Activated CD4-positive, alpha-beta T cell treated with anti-CD3 and anti-CD28 coated beads, Interleukin-2, amount 10 ng/mL, durations not matched to agents 7 days and 5 days (primary cell): Measurements from ENCODE around the gene MRPL49. TPM values are rescaled to one million over a fixed set of nuclear protein-coding genes. Genes with fewer than 3 reads are reported as not detected.
A peak's percentile ranks its signal among the peaks of the same experiment; 100 is the strongest.
"Not testable (repeated sequence)": the region's sequence is repeated elsewhere in the genome, so short reads cannot be mapped to it uniquely, and the experiment has no call there.

Source experiments
- CTCF ChIA-PET: fragments of 350-600 bp; sonication (Branson Sonifier 250); formaldehyde crosslinking; loops from one replicate; lab custom pipeline; 2021; ENCODE audit warnings: antibody characterized with exemption; lab: Charles Lee
- POLR2A ChIA-PET: fragments of 350-600 bp; sonication (Branson Sonifier 250); formaldehyde crosslinking; loops from one replicate; lab custom pipeline; 2021; ENCODE audit warnings: antibody characterized with exemption; lab: Charles Lee
- DNase-seq: peaks from one replicate; pipeline ENCODE4 v3.0.0-alpha.2; 2020
- H3K27ac Mint-ChIP-seq: one replicate; pipeline ENCODE4 v1.8.0; 2021; ENCODE audit warnings: mild to moderate bottlenecking, moderate library complexity, mixed read lengths
- H3K27me3 Mint-ChIP-seq: one replicate; pipeline ENCODE4 v1.8.0; 2021; ENCODE audit warnings: mixed read lengths
- H3K36me3 Mint-ChIP-seq: one replicate; pipeline ENCODE4 v1.8.0; 2021; ENCODE audit warnings: low read depth, mixed read lengths
- H3K4me1 Mint-ChIP-seq: one replicate; pipeline ENCODE4 v1.8.0; 2021; ENCODE audit warnings: mixed read lengths
- H3K4me3 Mint-ChIP-seq: one replicate; pipeline ENCODE4 v1.8.0; 2021; ENCODE audit warnings: mild to moderate bottlenecking, moderate library complexity, mixed read lengths
- H3K9me3 Mint-ChIP-seq: one replicate; pipeline ENCODE4 v1.8.0; 2021; ENCODE audit warnings: mixed read lengths
- total RNA-seq, 2 experiments: library from RNA; stranded (reverse); gene quantifications; one replicate each; pipeline ENCODE4 v1.2.3, GENCODE V29; 2021

Gene MRPL49
- total RNA-seq, 2 experiments from 2014 or later: 49.5 to 55.4 TPM

DNA sequence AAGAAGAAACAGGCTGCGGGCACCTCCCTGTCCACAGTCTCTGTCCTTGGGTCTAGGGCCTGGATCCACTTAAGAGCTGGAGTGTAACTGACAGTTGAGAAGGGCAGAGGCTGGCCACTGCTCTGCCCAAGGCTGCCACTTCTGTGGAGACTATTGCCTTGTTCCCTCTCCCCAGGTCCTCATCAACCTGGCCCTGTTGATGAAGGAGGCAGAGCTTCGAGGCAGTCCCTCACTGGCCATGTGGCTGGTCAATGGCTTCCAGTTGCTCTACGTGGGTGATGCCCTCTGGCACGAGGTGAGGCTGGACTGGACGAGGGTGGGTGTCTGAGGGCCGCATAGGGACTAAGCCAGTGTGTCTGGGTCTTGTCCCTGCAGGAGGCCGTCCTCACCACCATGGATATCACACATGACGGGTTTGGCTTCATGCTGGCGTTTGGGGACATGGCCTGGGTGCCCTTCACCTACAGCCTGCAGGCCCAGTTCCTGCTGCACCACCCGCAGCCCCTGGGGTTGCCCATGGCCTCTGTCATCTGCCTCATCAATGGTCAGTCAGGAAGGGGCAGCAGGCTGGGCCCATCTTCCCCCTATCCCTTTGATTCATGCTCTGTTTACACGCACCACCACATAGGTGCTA lies 7.5 kb upstream of the MRPL49 start:
- ChIA-PET POLR2A (no interaction called here), CTCF (interaction anchor here (0.5 to 7.1 kb wide), 3 partner anchors 18 to 100 kb away, joined by 3 to 85 read pairs (median 3); partner anchors contain the start of gene VPS51)
- Mint-ChIP-seq H3K36me3 (peaks cover 15% of the 10 kb centered on the region), H3K4me1 (peaks cover 63% of the 10 kb centered on the region), H3K4me3 (no peak overlapping the region), H3K9me3 (no peaks in the 10 kb centered on the region), H3K27me3 (no peaks in the 10 kb centered on the region), H3K27ac (no peak overlapping the region)
- no peak for DNase-seq

DNA sequence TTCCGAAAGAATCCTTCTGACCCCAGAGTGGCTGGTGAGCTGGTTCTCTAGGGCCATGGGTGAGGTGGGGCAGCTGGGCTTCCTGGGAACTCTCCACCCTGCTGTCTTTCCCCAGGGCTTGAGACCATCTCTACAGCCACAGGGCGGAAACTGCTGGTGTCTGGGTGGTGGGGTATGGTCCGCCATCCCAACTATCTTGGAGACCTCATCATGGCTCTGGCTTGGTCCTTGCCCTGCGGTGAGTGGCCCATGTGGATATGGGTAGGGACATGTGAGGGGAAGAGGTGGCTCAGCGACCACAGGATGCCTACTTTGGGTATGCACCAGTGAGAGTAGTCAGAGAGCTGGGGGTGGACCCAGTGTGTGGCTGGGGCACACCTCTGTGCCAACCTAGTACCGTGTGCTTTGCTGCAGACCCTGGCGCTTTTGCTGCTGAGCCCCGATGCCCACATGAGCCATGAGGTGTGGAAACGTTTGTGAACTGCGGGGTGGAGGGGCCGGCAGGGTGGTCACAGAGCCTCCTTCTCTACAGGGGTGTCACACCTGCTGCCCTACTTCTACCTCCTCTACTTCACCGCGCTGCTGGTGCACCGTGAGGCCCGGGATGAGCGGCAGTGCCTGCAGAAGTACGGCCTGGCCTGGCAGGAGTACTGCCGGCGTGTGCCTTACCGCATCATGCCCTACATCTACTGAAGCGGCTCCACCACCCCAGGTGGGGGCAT lies 6.6 kb upstream of the MRPL49 start:
- peak overlapping the region; percentile 96 for H3K27ac Mint-ChIP-seq
- peak overlapping the region; percentile 87 for H3K4me3 Mint-ChIP-seq
- ChIA-PET CTCF (interaction anchor here (0.5 to 0.9 kb wide), 4 partner anchors 24 to 269 kb away, joined by 3 to 6 read pairs (median 4); partner anchors contain the start of gene ARL2), POLR2A (no interaction called here)
- DNase-seq: no peak
- H3K4me1 Mint-ChIP-seq: peaks cover 66% of the 10 kb centered on the region
- no peaks in the 10 kb centered on the region for H3K27me3 Mint-ChIP-seq
- peaks cover 23% of the 10 kb centered on the region for H3K36me3 Mint-ChIP-seq
- no peaks in the 10 kb centered on the region for H3K9me3 Mint-ChIP-seq

DNA sequence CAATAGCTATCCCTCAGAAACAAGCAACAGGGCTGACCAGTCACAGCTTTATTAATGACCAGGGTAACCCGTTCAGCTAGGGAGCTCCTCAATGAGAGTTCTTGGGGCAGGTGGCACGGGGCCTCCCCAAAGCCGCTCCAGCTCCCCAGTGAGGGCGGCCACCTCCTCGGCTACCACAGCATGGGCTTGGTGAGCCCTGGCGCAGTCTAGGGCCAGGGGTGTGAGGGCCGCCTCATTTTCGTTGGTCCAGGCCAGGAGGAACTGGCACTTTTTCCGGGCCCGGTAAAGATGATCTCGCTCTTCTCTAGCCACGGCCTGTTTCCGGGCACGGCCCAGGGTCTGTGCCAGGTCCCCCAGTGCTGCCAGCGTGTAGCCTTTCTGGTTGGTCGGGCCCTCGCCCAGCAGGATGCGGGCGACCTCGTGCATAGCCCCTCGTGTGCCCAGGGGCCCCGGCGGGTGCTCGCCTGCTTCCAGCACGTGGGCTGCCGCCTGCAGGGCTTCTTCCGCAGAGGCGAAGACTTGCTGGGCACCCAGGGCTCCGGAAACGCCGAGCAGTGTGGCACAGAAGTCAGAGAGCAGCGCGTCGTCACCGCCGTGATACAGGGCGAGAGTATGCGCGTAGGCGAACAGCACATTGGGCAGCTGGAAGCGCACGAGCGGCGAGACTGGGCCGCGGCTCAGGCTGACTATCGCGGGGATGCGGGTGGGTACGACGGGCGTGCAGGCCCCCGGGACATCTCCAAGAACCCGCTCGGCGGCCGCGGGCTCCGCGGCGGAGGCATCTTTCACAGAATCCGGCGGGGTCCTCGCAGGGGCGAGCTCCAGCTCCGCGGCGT lies 5.5 kb upstream of the MRPL49 start:
- Mint-ChIP-seq H3K9me3 (no peaks in the 10 kb centered on the region), H3K4me1 (peaks cover 65% of the 10 kb centered on the region), H3K27ac (peak overlapping the region; percentile 96), H3K27me3 (no peaks in the 10 kb centered on the region), H3K36me3 (peaks cover 32% of the 10 kb centered on the region), H3K4me3 (peak overlapping the region; percentile 87)
- DNase-seq: peak; percentile 71
- CTCF ChIA-PET: interaction anchor here (0.5 to 2.5 kb wide), 23 partner anchors 8 to 428 kb away, joined by 3 to 12 read pairs (median 4); partner anchors contain the start of genes ARL2, CAPN1, DPF2 and VPS51
- POLR2A ChIA-PET: interaction anchor here (1.1 kb wide), 1 partner anchor 145 kb away, joined by 3 read pairs; the partner anchor contains the start of gene POLA2

DNA sequence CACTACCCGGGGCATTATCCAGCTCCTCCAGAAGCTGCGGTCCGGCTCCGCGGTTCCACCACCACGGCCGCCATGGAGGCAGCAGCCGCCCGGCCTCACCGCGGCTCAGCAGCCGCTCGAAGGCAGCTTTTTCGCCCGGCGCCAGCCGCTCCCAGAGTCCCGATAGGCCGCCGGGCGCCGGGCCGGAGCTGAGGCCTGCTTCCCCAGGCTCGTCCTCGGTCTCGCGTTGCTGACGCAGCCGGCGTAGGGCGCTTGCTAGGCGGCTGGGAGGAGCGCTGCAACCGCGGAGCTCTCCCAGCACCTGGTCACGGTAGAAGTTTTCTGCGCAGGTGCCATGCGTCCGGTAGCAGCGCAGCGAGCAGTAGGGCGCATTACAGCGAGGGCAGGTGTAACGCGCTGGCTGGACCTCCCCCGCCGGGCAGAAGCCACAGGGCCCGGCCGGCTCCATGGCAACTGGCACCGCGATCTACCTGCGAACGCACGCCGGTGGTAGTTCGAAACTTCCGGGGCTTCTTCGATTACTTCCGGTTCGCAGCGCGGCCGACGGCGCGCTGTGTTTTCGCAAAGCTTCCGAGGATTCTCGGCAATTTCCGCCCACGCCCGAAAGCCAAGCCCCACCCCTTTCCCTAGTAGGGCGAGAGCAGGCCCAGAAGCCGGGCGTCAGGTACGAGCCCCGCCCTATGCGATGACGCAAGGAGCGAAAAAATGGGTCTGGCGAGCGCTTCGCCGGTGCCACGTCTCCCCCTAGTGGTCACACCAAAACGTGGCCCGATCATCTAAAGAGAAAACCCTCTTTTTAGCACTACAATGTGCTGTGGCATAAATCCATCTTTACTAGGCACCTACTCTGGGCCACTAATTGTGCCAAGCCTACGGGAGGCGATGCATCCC lies 4.7 kb upstream of the MRPL49 start, which contains the start of gene ZNHIT2:
TSS of gene ZNHIT2 (minus strand) at position 496 of the 891 bp plus-strand sequence. CDS start at position 448, 48 bp downstream.
- ChIA-PET CTCF (interaction anchor here (0.6 to 2.5 kb wide), 29 partner anchors 9 to 484 kb away, joined by 3 to 12 read pairs (median 4); partner anchors contain the start of genes ARL2, CAPN1, CDCA5 and DPF2), POLR2A (interaction anchor here (0.6 to 1.1 kb wide), 2 partner anchors 145 to 532 kb away, joined by 3 read pairs; partner anchors contain the start of gene POLA2)
- DNase-seq: peak; percentile 100
- H3K9me3 Mint-ChIP-seq: no peaks in the 10 kb centered on the region
- peak within 1 kb of the TSS; percentile 87 for H3K4me3 Mint-ChIP-seq
- H3K27ac Mint-ChIP-seq: peak within 1 kb of the TSS; percentile 96
- H3K4me1 Mint-ChIP-seq: peaks cover 64% of the 10 kb centered on the region
- peaks cover 40% of the 10 kb centered on the region for H3K36me3 Mint-ChIP-seq
- H3K27me3 Mint-ChIP-seq: no peaks in the 10 kb centered on the region

DNA sequence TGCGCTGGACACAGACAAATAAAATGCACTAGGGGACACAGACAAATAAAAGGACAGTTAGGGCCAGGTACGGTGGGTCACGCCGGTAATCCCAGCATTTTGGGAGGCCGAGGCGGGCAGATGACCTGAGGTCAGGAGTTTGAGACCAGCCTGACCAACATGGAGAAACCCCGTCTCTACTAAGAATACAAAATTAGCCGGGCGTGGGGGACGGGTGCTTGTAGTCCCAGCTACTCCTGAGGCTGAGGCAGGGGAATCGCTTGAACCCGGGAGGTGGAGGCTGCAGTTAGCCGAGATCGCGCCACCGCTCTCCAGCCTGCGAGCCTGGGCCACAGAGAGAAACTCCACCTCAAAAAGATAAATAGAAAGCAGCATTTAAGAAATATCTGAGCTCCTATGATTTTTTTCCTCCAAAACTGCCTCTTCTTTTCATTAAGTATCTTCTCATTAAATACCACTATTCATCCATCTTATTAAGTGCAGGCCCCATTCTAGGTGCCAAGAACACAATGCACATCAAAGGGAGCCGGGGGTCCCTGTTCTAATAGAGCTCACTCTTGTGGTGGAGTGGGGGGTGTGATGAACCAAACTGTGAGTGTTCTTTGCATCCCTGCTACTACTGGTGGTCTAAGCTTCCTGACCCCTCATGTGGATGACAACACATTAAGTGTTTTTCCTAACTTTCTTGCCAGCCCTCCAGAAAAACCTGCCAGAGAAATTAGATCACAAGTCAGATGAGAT lies 3.9 kb upstream of the MRPL49 start:
- ChIA-PET POLR2A (interaction anchor here (0.6 to 1.1 kb wide), 2 partner anchors 144 to 531 kb away, joined by 3 read pairs; partner anchors contain the start of gene POLA2), CTCF (interaction anchor here (0.6 to 2.5 kb wide), 18 partner anchors 9 to 484 kb away, joined by 3 to 12 read pairs (median 4); partner anchors contain the start of genes ARL2, CAPN1, CDCA5 and MAJIN)
- Mint-ChIP-seq H3K4me3 (peak overlapping the region; percentile 87), H3K9me3 (no peaks in the 10 kb centered on the region), H3K4me1 (peaks cover 65% of the 10 kb centered on the region), H3K27me3 (no peaks in the 10 kb centered on the region), H3K36me3 (peaks cover 40% of the 10 kb centered on the region), H3K27ac (peak overlapping the region; percentile 96)
- DNase-seq: no peak

DNA sequence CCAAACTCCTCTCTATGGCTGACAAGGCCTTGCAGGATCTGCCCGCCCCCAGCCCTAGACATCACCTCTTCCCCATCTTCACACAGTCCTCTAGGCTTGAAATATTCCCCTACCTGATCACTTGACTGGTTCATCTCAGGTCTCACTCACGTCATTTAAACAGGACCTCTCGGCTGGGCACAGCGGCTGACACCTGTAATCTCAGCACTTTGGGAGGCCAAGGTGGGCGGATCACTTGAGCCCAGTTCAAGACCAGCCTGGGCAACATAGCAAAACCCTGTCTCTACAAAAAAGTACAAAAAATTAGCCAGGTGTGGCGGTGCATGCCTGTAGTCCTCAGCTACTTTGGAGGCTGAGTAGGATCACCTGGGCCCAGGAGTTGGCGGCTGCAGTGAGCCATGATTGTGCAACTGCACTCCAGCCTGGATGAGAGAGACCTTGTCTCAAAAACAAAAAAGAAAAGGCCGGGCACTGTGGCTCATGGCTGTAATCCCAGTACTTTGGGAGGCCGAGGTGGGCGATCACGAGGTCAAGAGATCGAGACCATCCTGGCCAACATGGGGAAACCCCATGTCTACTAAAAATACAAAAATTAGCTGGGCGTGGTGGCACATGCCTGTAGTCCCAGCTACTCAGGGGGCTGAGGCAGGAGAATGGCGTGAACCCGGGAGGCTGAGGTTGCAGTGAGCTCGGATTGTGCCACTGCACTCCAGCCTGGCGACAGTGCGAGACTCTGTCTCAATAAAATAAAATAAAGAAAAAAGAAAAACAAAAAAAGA lies 3.0 kb upstream of the MRPL49 start:
- peaks cover 42% of the 10 kb centered on the region for H3K36me3 Mint-ChIP-seq
- DNase-seq, H3K9me3 Mint-ChIP-seq, H3K27me3 Mint-ChIP-seq, H3K4me3 Mint-ChIP-seq, POLR2A ChIA-PET: not testable (repeated sequence)
- CTCF ChIA-PET: interaction anchor here (0.6 to 2.5 kb wide), 7 partner anchors 10 to 110 kb away, joined by 3 to 8 read pairs (median 4); partner anchors contain the start of genes CAPN1, SAC3D1 and SNX15
- peak overlapping the region; percentile 99 for H3K27ac Mint-ChIP-seq
- H3K4me1 Mint-ChIP-seq: peaks cover 59% of the 10 kb centered on the region

DNA sequence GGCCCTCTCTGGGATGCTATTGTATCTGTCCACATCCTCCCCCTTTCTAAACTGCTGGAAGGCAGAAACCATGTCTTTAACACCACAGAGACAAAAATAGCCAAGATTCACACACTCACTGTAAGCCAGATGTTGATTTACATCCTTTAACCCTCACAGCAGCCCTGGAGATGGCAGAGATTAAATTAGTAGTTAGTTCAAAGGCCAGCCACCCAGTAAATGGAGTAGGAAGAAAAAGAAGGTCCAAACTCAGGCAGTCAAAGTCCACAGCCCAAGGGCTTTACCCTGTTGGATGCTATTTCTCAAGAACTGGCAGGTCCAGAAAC lies 2.5 kb upstream of the MRPL49 start:
- ChIA-PET POLR2A (no interaction called here), CTCF (interaction anchor here (1.4 kb wide), 1 partner anchor 9 kb away, joined by 4 read pairs; no protein-coding TSS in a partner anchor)
- Mint-ChIP-seq H3K4me1 (peaks cover 60% of the 10 kb centered on the region), H3K4me3 (no peak overlapping the region), H3K27ac (peak overlapping the region; percentile 99), H3K36me3 (peaks cover 46% of the 10 kb centered on the region), H3K27me3 (no peaks in the 10 kb centered on the region), H3K9me3 (no peaks in the 10 kb centered on the region)
- DNase-seq: no peak

DNA sequence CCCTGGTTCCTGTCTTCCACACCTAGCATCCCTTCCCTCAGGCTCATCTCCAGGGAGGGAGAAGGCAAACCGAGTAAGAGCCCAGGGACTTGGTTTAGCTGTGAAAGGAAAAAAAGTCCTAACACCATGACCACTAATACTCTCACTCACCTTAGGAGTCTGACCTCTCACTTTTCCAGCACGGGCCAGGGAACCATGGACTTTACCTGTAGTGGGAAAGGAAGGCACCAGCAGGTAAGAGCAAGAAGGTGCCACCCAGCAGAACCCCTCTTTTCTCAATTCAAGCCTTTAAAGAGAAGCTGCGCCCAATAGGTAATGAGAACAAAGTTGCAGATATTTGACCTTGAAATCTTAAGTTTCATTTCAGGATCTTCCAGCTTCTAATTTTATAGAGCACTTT lies 1.3 kb upstream of the MRPL49 start:
- peaks cover 49% of the 10 kb centered on the region for H3K36me3 Mint-ChIP-seq

DNA sequence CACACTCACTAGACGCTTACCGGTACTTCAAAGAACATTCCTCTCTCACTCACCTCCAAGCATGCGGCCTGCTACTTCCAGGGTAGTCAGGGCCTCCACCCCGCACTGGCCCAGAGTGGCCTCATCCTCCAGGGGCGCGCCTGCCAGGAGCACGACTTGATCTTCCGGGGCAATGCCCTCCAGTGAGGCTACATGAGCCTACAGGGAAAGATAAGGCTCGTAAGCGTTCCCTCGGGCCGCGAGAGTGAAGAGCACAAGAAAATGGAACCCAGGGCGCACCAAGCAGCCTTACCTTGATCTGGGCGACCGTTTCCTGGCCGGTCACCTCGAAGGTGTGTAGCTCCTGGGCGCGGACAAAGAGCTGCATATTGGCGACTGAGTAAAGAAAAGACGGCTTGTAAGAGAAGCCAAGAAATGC lies 665 bp upstream of the MRPL49 start:
- Mint-ChIP-seq H3K9me3 (no peaks in the 10 kb centered on the region), H3K4me3 (peak overlapping the region; percentile 98), H3K27me3 (no peaks in the 10 kb centered on the region), H3K4me1 (peaks cover 47% of the 10 kb centered on the region), H3K27ac (peak overlapping the region; percentile 99), H3K36me3 (peaks cover 53% of the 10 kb centered on the region)
- POLR2A ChIA-PET: interaction anchor here (0.6 to 1.0 kb wide), 5 partner anchors 10 to 600 kb away, joined by 3 to 5 read pairs (median 3); partner anchors contain the start of gene SYVN1
- DNase-seq: peak; percentile 40
- CTCF ChIA-PET: interaction anchor here (0.8 to 2.2 kb wide), 13 partner anchors 8 to 342 kb away, joined by 3 to 8 read pairs (median 4); partner anchors contain the start of genes ARL2 and CAPN1

More for the DNA sequence above, 1.3 kb upstream of the MRPL49 start:
- Mint-ChIP-seq H3K27ac (peak overlapping the region; percentile 99), H3K9me3 (no peaks in the 10 kb centered on the region), H3K4me1 (peaks cover 54% of the 10 kb centered on the region), H3K4me3 (peak overlapping the region; percentile 98), H3K27me3 (no peaks in the 10 kb centered on the region)
- no peak for DNase-seq
- POLR2A ChIA-PET: no interaction called here
- CTCF ChIA-PET: interaction anchor here (0.8 to 2.2 kb wide), 3 partner anchors 11 to 22 kb away, joined by 3 to 6 read pairs (median 4); no protein-coding TSS in a partner anchor
